GM21576 (cell line): ENCODE measurements around the gene WDR20.
"Not testable (repeated sequence)": the region's sequence is repeated elsewhere in the genome, so short reads cannot be mapped to it uniquely, and the experiment has no call there.

Source experiments
- ATAC-seq: cut with Tn5 transposase; IDR thresholded peaks from one replicate; pipeline ENCODE4 v1.9.1; 2021; ENCODE audit warnings: mild to moderate bottlenecking, moderate library complexity; ENCODE audit not compliant: unreplicated experiment

WDR20 gene

GRCh38 chr14:102233081-102233480, 93.4 kb downstream of the WDR20 start:
- ATAC-seq = no peak

- no peak for ATAC-seq
Observed at GRCh38 chr14:102234331-102235264, 94.9 kb downstream of the WDR20 start.

GRCh38 chr14:102235275-102235897, 95.7 kb downstream of the WDR20 start:
- ATAC-seq = peak; percentile 89

GRCh38 chr14:102236026-102236425, 96.3 kb downstream of the WDR20 start:
- ATAC-seq = no peak

GRCh38 chr14:102238131-102238530, 98.4 kb downstream of the WDR20 start:
- ATAC-seq = no peak

- ATAC-seq = no peak
Observed at GRCh38 chr14:102238766-102239165, 99.1 kb downstream of the WDR20 start.

GRCh38 chr14:102239231-102239630, 99.5 kb downstream of the WDR20 start:
- no peak for ATAC-seq

- not testable (repeated sequence) for ATAC-seq
Observed at GRCh38 chr14:102240481-102240880, 100.8 kb downstream of the WDR20 start.

- ATAC-seq = no peak
Observed at GRCh38 chr14:102241147-102241546, 101.5 kb downstream of the WDR20 start.

- not testable (repeated sequence) for ATAC-seq
Observed at GRCh38 chr14:102243795-102244194, 104.1 kb downstream of the WDR20 start.

GRCh38 chr14:102246071-102246470, 106.4 kb downstream of the WDR20 start:
- no peak for ATAC-seq

- no peak for ATAC-seq
Observed at GRCh38 chr14:102248121-102248520, 108.4 kb downstream of the WDR20 start.

- no peak for ATAC-seq
Observed at GRCh38 chr14:102249041-102249440, 109.3 kb downstream of the WDR20 start.

- ATAC-seq = no peak
Observed at GRCh38 chr14:102249981-102250380, 110.3 kb downstream of the WDR20 start.

GRCh38 chr14:102250636-102251035, 110.9 kb downstream of the WDR20 start:
- no peak for ATAC-seq

- no peak for ATAC-seq
Observed at GRCh38 chr14:102251161-102251560, 111.5 kb downstream of the WDR20 start.

- ATAC-seq = no peak
Observed at GRCh38 chr14:102252834-102253801, 113.4 kb downstream of the WDR20 start.

GRCh38 chr14:102255401-102256190, 115.9 kb downstream of the WDR20 start:
- no peak for ATAC-seq

GRCh38 chr14:102256716-102257115, 117.0 kb downstream of the WDR20 start:
- ATAC-seq = no peak

GRCh38 chr14:102258136-102258535, 118.4 kb downstream of the WDR20 start:
- no peak for ATAC-seq
